DOHH2 (cell line): ENCODE results near the gene PITPNM1.

Source experiments
- H3F3A ChIP-seq: fragments of 200-600 bp; sonication (generic), shearing (Covaris generic); 2 replicates; pipeline ENCODE4 v1.6.0; 2016; ENCODE audit warnings: antibody characterized with exemption, mild to moderate bottlenecking; ENCODE audit not compliant: control insufficient read depth, insufficient read depth
- H3K27ac ChIP-seq: fragments of 200-600 bp; sonication (generic); 2 replicates; pipeline ENCODE4 v1.5.1; 2014; ENCODE audit warnings: low read depth, mild to moderate bottlenecking, low read length, moderate library complexity
- H3K27me3 ChIP-seq: fragments of 200-600 bp; sonication (generic); 2 replicates; pipeline ENCODE4 v1.6.1; 2014; ENCODE audit warnings: mild to moderate bottlenecking, low read length, mixed read lengths; ENCODE audit not compliant: control insufficient read depth
- H3K36me3 ChIP-seq: fragments of 200-600 bp; sonication (generic); 2 replicates; pipeline ENCODE4 v1.6.1; 2014; ENCODE audit warnings: mild to moderate bottlenecking, low read length, moderate library complexity, mixed read lengths; ENCODE audit not compliant: control insufficient read depth
- H3K4me1 ChIP-seq: fragments of 200-600 bp; sonication (generic); 2 replicates; pipeline ENCODE4 v1.6.1; 2014; ENCODE audit warnings: mild to moderate bottlenecking, low read length, mixed read lengths; ENCODE audit not compliant: control insufficient read depth
- H3K4me2 ChIP-seq: fragments of 200-600 bp; sonication (generic); 2 replicates; pipeline ENCODE4 v1.6.0; 2014; ENCODE audit warnings: mild to moderate bottlenecking, low read length, moderate library complexity
- H3K4me3 ChIP-seq: fragments of 200-600 bp; sonication (generic); 2 replicates; pipeline ENCODE4 v1.5.1; 2014; ENCODE audit warnings: mild to moderate bottlenecking, low read length, mixed read lengths
- H3K79me2 ChIP-seq: fragments of 200-600 bp; sonication (generic); 2 replicates; pipeline ENCODE4 v1.6.1; 2014; ENCODE audit warnings: mild to moderate bottlenecking, low read length, mixed read lengths; ENCODE audit not compliant: control insufficient read depth
- H3K9me2 ChIP-seq: fragments of 200-600 bp; sonication (generic); replicated peaks from 2 replicates; pipeline ENCODE4 v1.6.1; 2014; ENCODE audit warnings: mild to moderate bottlenecking, low read length, mixed read lengths; ENCODE audit not compliant: control insufficient read depth
- H3K9me3 ChIP-seq: fragments of 200-600 bp; sonication (generic); 2 replicates; pipeline ENCODE4 v1.6.1; 2014; ENCODE audit warnings: antibody characterized with exemption, low read length, mixed read lengths; ENCODE audit not compliant: control insufficient read depth, insufficient read depth
- H4K20me1 ChIP-seq: fragments of 200-600 bp; sonication (generic); 2 replicates; pipeline ENCODE4 v1.6.0; 2014; ENCODE audit warnings: low read depth, mild to moderate bottlenecking, antibody characterized with exemption, low read length, moderate library complexity; ENCODE audit not compliant: control insufficient read depth, insufficient read depth
- EZH2phosphoT487 ChIP-seq: fragments of 200-600 bp; sonication (generic); IDR thresholded peaks from 2 replicates; pipeline ENCODE4 v1.6.1; 2017; ENCODE audit warnings: borderline replicate concordance, mild to moderate bottlenecking, antibody characterized with exemption, low read length, moderate library complexity, mixed read lengths
- TF ChIP-seq, protein P1 (sequence below): fragments of 200-600 bp; sonication (generic); IDR thresholded peaks from one replicate; pipeline ENCODE4 v1.5.1; 2014; ENCODE audit warnings: antibody characterized with exemption, mild to moderate bottlenecking, low read depth, low read length; ENCODE audit not compliant: poor library complexity, severe bottlenecking

Gene PITPNM1

GRCh38 chr11:67457453-67457852, 47.7 kb downstream of the PITPNM1 start:
- no peaks in the 10 kb centered on the region for H4K20me1 ChIP-seq
- H3F3A ChIP-seq, result peaks cover 26% of the 10 kb centered on the region
- TF ChIP-seq, protein P1, sequence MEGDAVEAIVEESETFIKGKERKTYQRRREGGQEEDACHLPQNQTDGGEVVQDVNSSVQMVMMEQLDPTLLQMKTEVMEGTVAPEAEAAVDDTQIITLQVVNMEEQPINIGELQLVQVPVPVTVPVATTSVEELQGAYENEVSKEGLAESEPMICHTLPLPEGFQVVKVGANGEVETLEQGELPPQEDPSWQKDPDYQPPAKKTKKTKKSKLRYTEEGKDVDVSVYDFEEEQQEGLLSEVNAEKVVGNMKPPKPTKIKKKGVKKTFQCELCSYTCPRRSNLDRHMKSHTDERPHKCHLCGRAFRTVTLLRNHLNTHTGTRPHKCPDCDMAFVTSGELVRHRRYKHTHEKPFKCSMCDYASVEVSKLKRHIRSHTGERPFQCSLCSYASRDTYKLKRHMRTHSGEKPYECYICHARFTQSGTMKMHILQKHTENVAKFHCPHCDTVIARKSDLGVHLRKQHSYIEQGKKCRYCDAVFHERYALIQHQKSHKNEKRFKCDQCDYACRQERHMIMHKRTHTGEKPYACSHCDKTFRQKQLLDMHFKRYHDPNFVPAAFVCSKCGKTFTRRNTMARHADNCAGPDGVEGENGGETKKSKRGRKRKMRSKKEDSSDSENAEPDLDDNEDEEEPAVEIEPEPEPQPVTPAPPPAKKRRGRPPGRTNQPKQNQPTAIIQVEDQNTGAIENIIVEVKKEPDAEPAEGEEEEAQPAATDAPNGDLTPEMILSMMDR, result no peak
- no peak for TF ChIP-seq EZH2phosphoT487
- H3K27me3 ChIP-seq, result no peaks in the 10 kb centered on the region
- peaks cover 47% of the 10 kb centered on the region for H3K4me1 ChIP-seq
- H3K4me2 ChIP-seq, result no peak overlapping the region
- H3K36me3 ChIP-seq, result no peaks in the 10 kb centered on the region
- no peaks in the 10 kb centered on the region for H3K9me3 ChIP-seq
- no peak overlapping the region for H3K27ac ChIP-seq
- H3K9me2 ChIP-seq, result no peaks in the 10 kb centered on the region
- H3K79me2 ChIP-seq, result no peaks in the 10 kb centered on the region
- H3K4me3 ChIP-seq, result no peak overlapping the region

DNA sequence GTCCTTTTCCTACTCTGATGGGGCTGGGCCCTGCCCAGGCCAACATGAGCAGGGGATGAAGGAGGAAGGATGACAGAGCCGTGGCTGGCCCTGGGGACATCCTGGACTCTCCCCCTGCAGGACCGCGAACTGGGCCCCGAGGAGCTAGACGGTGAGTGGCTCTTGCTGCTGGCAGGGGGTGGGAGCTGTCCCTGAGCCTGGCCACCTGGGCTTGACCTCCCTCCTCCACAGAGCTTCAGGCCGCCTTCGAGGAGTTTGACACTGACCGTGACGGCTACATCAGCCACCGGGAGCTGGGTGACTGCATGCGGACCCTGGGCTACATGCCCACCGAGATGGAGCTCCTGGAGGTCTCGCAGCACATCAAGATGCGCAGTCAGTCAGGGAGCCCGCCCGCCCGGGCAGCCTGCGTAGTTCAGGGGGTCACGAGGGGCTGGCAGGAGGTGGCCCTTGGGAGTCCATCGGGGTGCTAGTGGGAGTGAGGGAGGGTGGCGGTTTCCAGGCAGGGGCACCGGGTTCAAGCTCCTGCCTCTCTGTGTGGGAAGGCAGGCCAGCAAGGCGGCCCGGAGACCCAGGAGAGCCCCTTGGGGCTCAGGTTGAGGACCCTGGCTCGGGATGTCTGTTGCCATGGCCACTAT, 49.0 kb downstream of the PITPNM1 start:
- H3K27ac ChIP-seq, result no peak overlapping the region
- no peaks in the 10 kb centered on the region for H3K79me2 ChIP-seq
- H3K27me3 ChIP-seq, result no peaks in the 10 kb centered on the region
- no peaks in the 10 kb centered on the region for H3K9me2 ChIP-seq
- H3K9me3 ChIP-seq, result no peaks in the 10 kb centered on the region
- peaks cover 41% of the 10 kb centered on the region for H3K4me1 ChIP-seq
- no peaks in the 10 kb centered on the region for H4K20me1 ChIP-seq
- no peak overlapping the region for H3K4me2 ChIP-seq
- no peak overlapping the region for H3K4me3 ChIP-seq
- no peaks in the 10 kb centered on the region for H3K36me3 ChIP-seq
- peaks cover 20% of the 10 kb centered on the region for H3F3A ChIP-seq
- TF ChIP-seq, protein P1, result no peak
- no peak for TF ChIP-seq EZH2phosphoT487

DNA sequence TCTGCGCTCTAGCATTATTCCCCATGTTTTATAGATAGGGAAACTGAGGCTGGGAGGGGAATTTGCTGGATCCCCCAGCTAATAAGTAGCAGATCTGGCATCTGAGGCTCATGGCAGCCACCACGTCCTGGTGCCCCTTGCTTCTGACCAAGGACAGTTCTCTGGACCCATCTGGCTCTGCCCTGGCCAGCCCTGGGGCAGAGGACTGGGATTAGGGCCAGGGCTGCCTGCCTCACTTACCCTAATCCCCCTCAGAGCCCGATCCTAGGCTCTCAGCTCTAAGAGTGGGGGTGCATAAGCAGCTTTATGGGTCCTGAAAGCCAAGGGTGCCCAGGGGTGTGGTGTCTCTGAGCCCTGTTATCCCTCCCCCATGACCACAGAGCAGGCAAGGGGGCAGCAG, 50.1 kb downstream of the PITPNM1 start, which contains the start of gene CABP4:
Gene CABP4 (plus strand): TSS at position 301 of the 400 bp plus-strand sequence. CDS start 70 bp downstream, at position 371.
- Histone ChIP-seq H4K20me1 (no peaks in the 10 kb centered on the region), H3K27me3 (no peaks in the 10 kb centered on the region), H3K4me1 (peaks cover 41% of the 10 kb centered on the region), H3K79me2 (no peaks in the 10 kb centered on the region), H3K4me3 (no peak within 1 kb of the TSS), H3F3A (peaks cover 14% of the 10 kb centered on the region), H3K9me3 (no peaks in the 10 kb centered on the region), H3K36me3 (no peaks in the 10 kb centered on the region), H3K4me2 (no peak within 1 kb of the TSS), H3K27ac (no peak within 1 kb of the TSS), H3K9me2 (no peaks in the 10 kb centered on the region)
- TF ChIP-seq EZH2phosphoT487, result no peak
- TF ChIP-seq, protein P1, result no peak
